ENCODE data around the gene CSGALNACT2.
A peak's percentile ranks its signal among the peaks of the same experiment; 100 is the strongest.
"Not testable (repeated sequence)": the region's sequence is repeated elsewhere in the genome, so short reads cannot be mapped to it uniquely, and the experiment has no call there.

The CSGALNACT2 gene, protein sequence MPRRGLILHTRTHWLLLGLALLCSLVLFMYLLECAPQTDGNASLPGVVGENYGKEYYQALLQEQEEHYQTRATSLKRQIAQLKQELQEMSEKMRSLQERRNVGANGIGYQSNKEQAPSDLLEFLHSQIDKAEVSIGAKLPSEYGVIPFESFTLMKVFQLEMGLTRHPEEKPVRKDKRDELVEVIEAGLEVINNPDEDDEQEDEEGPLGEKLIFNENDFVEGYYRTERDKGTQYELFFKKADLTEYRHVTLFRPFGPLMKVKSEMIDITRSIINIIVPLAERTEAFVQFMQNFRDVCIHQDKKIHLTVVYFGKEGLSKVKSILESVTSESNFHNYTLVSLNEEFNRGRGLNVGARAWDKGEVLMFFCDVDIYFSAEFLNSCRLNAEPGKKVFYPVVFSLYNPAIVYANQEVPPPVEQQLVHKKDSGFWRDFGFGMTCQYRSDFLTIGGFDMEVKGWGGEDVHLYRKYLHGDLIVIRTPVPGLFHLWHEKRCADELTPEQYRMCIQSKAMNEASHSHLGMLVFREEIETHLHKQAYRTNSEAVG

DNA sequence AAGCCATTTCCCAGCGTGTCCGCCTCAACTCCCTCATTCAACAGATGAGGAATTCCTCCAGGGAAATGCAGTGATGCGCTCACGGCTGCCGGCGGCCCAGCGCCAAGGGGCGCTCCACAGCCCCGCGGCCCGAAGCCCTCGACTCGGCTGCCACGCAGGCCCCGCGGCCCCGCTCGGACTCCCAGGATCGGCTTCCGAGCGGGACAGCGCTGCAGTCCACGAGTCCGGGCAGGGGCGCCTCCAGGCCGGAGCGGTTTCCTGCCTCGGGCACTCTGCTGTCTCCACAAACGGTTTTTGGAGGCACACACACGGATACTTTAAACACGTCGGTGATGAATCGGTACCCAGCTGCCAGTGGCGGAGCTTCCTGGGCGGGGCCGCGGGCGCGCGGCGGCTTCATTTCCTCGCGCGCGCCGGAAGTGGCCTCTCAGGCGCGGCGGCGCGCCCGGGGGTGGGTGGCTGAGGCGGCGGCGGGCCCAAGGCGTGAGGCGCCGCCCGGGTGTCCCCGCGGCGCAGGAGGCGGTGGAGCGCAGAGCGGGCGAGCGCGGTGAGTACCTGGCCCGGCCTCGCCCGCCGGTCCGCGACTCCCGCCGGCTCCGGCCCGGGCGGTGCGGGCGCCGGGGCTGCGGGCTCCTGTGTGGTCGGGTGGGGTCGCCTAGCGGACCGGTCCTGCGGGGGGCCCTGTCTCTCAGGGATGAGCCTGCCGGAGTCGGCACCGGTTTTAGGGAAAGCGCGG is at the start of gene CSGALNACT2:
Gene CSGALNACT2 (plus strand): TSS at position 425 of the 736 bp plus-strand sequence. CDS start 16,705 bp downstream, outside the sequence.
- DNase-seq (ENCODE audit: low read depth in 2 of 2), result peak; percentile 77 to 87

DNA sequence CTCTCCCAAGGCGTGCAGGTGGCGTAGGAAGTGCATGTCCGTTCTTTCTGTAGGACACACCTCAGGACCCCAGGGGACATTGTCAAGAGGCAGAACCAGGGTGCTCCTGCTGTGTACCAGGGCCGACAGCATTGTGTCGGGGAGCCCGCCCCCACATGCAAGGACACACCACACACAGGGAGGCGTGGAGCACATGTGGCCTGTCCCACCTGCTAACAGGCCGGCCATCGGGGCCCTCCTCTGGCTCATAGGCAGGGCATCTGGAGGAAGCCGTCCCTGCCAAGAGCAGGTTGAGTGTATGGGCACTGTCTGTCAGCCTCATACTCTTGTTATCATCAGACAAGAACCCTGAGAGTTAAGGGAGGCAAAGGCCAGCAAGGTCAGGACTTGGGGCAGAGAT is 48.7 kb upstream of the CSGALNACT2 start:
- no peak for DNase-seq (ENCODE audit: low read depth in 2 of 2)

DNA sequence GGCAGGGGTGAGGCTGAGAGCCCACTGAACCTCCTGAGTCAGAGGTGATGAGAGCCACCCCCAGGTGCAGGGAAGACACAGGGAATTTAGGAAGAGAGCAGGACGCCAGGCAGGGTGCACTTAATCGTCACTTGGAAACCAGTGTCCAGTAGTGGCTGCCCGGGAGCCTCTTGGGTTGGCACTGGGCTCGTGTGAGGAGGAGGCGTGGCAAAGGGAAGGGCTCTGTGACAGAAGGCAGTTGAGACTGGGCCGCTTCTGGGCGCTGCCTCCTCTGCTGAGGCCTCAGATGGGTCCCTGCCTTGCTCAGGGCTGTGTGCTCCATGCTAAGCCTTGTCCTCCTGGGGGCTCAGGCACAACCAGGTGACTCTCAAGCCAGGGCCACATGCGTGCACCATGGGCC is 48.1 kb upstream of the CSGALNACT2 start:
- no peak for DNase-seq (ENCODE audit: low read depth in 2 of 2)

DNA sequence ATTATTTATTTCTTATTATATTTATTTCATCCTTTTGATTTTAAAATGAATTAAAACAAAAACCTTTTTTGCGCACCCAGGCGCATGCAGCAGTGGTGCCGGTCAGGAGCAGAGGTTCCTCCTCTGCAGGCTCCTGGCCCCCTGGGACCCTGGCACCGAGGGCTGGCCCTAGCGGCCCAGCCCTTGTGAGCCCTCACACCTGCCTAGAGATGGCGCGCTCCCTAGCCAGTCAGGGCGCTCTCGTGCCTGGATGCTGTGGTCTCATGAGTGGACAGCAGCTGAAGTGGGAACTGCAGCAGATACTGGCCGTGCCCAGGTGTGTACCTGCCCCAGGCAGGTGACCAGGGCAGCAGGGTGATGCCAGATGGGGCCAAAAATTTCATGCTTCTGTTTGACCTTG is 47.6 kb upstream of the CSGALNACT2 start:
- no peak for DNase-seq (ENCODE audit: low read depth in 2 of 2)

DNA sequence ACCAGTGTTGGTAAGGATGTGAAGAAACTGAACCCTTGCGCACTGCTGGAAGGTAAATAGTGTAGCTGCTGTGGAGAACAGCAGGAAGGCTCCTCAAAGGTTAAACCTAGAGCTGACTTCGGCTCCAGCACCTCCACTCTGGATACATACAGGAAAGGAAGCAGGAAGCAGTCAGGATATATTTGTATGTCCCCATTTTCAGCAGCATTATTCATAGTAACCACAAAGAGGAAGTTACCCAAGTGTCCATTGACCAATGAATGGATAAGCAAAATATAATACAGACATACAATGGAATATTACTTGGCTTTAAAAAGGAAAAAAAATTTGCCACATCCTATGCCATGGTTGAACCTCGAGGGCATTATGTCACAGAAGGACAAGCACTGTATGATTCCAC is 46.4 kb upstream of the CSGALNACT2 start:
- no peak for DNase-seq (ENCODE audit: low read depth in 2 of 2)

DNA sequence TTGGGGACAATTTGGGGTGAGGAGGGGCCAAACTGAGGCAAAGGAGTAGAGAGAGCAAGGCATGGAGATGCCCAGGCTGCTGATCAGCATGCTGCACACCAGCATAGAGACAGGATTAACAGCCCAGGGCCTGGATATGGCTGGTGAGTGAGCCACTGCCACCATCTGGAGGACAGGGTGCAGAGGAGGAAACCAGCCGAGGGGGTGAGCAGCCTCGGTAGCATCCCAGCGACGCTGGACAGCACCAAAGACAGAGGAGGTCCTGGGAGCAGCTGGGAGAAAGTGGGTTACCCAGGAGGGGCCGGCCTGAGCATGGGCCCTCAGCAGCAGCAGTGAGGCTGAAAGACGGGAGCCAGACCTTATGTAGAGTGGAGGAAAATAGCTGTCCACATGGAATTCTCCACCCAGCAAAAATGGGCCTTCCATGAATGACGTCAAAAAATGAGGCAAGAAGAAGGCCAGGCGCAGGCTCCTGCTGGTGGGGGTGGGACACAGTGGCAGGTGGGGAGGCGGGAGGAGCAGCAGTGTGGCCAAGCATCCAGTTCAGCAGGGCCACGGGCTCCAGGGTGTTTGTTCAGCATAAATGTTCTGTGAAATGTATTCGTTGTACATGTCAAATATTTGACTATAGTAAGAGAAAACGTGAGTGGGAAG is 44.7 kb upstream of the CSGALNACT2 start:
- DNase-seq (ENCODE audit: low read depth in 2 of 2), result no peak

DNA sequence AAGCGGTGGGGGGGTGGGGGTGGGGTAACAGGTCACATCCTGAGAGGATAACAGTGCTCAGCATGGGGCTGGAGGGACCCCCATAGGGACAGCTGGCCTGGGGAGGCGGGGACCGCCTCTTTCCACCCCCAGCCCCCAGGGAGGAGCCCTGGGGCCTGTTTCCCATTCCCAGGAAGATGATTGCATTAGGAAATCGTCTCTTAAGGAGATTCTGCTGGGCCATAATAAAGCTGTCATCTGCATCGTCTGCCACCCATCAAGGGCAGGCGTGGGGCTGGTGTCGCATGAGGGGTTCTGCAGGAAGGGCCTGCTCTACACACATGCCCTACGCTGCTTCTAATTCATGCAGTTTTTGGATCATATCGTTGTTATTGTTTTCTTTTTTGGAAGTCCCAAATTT is 44.2 kb upstream of the CSGALNACT2 start:
- DNase-seq (ENCODE audit: low read depth in 2 of 2), result no peak

DNA sequence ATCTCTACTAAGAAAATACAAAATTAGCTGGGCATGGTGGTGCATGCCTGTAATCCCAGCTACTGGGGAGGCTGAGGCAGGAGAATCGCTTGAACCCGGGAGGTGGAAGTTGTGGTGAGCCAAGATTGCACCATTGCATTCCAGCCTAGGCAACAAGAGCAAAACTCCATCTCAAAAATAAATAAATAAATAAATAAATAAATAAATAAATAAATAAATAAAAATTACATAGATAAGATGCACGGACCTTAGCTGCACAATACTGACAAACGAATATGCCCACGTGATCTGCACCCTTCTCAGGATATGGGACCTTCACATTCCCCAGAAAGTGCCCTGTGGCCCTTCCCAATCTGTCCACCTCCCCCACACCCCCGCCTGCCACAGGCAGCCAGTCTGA is 38.9 kb upstream of the CSGALNACT2 start:
- DNase-seq (ENCODE audit: low read depth in 2 of 2), result not testable (repeated sequence)

DNA sequence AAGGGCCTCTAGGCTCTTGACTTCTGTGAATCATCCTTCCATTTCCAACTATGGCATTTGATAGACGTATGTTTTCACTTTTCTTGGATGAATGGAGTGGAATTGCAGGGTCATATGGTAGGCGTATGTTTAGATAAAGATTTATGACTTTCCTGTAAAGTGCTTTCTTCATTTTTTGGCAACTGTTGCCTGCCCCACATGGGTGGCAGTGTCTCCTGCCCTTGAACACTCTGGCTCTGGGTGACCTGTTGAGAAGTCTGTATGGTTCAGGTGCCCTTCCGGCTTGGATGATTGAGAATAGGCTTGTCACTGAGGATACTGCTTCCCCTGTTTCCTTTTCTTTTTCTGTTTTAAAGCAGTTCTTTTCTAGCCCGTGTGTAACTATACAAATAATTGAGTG is 38.3 kb upstream of the CSGALNACT2 start:
- no peak for DNase-seq (ENCODE audit: low read depth in 2 of 2)

DNA sequence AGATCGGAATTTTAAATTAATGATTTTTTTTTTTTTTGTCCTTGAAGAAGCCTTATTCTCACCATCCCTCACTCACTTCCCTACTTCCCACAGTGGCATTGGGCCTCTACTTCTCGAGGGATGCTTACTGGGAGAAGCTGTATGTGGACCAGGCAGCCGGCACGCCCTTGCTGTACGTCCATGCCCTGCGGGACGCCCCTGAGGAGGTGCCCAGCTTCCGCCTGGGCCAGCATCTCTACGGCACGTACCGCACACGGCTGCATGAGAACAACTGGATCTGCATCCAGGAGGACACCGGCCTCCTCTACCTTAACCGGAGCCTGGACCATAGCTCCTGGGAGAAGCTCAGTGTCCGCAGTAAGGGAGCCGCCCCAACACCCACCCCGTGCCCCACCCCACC is 37.9 kb upstream of the CSGALNACT2 start:
- DNase-seq (ENCODE audit: low read depth in 2 of 2), result no peak

DNA sequence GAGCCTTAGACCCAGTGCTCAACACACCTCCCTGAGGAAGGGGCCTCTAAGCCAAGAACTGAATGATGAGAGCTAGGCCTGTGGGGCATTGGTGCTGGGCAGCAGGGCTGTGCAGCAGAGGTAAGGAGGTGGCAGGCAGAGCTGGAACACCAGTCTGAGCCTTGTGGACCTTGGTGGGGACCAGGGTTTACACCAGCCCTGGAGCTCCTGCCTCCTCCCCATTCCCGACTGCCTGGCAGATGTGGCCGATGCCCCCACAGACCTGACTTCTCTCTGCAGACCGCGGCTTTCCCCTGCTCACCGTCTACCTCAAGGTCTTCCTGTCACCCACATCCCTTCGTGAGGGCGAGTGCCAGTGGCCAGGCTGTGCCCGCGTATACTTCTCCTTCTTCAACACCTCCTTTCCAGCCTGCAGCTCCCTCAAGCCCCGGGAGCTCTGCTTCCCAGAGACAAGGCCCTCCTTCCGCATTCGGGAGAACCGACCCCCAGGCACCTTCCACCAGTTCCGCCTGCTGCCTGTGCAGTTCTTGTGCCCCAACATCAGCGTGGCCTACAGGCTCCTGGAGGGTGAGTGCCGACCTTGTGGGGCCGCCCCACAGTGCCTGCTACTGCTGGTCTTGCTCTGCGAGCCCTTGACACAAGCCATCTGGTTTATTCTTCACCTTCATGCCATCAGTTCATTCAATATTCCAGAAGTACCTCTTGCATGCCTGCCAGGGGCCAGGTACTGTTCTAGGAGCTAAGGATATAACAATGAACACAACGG is 36.0 kb upstream of the CSGALNACT2 start:
- no peak for DNase-seq (ENCODE audit: low read depth in 2 of 2)

DNA sequence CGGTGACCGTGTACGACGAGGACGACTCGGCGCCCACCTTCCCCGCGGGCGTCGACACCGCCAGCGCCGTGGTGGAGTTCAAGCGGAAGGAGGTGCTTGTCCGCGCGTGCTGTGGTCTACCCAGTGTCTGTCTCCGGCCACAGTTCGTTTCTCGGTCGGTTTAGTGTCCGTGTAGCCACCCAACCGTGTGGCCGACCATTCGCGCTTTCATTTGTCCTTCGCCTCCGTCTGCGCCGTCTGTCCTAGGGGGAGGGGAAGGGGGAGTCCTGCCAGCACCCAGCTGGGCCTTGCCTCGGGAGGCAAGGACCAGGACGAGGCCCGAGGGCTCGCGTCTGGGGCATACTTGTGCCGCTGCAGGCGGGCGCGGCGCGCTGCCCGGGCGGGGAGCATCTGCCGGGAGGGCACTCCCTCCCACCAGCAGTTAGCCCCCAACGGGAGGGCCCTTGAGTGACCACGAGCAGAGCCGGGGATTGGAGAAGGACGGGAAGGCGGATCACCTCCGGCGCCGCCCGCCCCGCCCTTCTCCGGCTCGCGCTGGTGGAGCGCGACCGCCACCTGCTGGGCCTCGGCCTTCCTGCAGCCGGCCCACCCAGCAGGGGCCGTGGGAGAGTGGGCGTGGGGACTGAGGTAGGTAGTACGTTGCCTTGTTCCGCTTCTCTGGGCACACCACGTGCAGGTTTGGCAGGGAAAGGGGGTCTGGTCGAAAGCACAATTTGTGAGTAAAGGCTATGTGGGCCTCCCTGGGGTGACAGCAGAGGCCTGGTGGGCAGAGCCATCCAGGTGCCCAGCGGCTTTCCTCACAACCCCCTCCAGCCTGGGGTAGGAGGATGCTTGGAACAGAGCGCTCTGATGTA is 32.9 kb upstream of the CSGALNACT2 start:
- DNase-seq (ENCODE audit: low read depth in 2 of 2), result peak; percentile 70

DNA sequence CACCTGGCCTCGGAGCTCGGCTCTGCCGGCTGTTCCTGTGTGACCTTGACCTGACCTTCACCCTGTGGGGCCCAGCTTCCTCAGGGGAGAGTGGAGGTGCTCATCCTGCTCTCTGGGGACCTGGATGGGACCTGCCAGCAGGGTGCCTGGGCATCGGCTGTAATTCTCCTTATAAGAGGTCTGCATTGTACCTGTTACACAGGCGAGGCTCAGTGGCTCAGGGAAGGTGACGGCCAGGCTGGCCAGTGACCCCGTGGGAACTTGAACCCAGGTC is 32.4 kb upstream of the CSGALNACT2 start:
- no peak for DNase-seq (ENCODE audit: low read depth in 2 of 2)

DNA sequence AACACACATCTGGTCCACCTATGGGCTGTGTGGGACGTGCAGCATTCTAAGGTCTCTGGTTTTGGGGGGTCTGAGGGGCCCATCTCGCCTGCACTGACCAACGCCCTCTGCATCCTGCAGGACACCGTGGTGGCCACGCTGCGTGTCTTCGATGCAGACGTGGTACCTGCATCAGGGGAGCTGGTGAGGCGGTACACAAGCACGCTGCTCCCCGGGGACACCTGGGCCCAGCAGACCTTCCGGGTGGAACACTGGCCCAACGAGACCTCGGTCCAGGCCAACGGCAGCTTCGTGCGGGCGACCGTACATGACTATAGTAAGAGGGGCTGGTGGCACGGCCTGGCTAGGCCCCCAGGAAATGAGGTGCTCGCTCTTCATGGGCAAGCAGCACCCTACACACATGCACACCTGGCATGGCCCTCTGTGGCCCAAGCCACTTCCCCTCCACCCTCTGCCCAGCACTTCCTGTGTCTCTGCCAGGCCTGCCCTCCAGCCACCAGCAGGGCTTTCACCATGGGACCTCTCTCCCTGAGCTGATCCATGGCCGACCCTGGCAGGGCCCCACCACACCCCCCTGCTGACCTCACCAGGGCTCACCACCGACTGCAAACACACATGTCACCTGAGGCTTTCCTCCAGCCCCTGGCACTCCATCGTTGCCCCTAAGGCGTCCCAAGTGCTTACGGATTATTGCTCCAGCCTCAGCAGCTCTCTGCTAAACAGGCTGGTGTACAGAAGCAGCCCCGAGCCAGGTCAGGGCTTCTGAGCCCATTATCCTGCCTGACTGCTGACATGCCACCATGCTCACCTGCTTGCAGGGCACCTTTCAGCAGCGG is 31.8 kb upstream of the CSGALNACT2 start:
- DNase-seq (ENCODE audit: low read depth in 2 of 2), result no peak

DNA sequence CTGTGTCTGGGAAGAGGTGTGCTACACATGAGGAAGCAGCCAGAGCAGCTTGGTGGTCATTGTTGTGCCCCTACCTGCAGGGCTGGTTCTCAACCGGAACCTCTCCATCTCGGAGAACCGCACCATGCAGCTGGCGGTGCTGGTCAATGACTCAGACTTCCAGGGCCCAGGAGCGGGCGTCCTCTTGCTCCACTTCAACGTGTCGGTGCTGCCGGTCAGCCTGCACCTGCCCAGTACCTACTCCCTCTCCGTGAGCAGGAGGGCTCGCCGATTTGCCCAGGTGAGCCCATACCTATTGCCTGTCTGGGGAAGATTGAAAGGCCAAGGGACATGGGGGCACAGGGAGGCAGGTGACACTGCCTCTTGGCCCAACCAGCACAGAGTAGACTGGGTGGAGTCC is 29.3 kb upstream of the CSGALNACT2 start:
- DNase-seq (ENCODE audit: low read depth in 2 of 2), result no peak

DNA sequence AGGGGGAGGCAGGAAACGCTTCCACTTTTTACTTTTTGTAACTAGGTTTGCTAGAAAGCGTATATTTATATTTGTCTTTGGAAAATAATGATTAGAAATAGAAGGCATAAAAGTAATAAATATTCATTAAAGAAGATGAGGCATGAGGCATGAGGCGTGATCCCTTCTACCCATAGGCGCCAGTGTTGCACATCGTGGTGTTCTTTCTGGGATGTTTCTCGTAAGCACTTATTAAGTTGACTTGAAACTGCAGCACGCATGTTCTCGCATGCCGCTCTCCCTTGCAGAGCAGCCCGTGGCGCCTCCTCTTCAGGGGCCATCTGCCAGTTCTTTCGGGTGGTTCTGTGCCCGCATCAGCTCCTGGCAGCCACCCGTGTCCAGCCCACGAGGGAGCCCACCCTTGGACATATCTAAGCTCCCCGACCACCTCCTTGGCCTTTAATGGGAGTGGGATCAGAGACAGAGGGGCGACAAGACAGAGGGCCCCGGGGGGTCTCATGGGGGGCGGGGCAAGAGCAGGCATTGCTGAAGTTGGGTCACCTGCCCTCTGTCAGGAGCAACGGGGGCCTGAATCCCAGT is 28.5 kb upstream of the CSGALNACT2 start:
- no peak for DNase-seq (ENCODE audit: low read depth in 2 of 2)

DNA sequence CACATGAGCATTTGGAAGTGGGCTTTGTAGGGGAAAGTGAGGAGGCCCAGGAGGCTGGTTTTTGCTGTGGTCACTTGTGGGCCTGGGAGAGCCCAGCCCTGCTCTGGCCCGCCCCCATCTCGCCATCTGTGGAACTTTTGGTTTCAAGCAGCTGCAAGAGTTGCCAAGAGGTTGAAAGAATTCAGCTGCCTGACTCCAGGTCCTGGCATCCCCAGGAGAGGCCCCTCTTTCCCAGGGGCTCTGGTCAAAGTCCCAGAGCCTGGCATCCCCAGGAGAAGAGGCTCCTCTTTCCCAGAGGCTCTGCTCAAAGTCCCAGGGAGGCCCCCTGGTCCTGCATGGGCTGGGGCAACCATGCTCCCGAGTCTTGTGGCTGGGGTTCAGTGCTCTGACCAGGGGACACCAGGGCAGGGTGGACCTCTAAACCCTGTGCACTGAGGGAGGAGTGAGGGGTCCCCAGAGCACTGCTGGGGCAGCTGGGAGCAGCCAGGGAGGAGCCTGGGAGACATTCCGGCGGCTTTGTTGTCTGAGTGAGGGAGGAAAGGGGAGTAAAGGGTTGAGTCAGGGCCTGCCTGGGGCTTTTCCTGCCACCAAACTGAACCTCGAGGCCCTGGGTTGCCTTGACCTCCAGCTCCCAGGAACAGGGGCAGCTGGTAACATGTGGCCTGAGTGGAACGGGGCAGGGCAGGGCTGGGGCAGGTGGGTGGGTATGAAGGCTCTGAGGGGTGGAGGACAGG is 27.7 kb upstream of the CSGALNACT2 start:
- no peak for DNase-seq (ENCODE audit: low read depth in 2 of 2)

DNA sequence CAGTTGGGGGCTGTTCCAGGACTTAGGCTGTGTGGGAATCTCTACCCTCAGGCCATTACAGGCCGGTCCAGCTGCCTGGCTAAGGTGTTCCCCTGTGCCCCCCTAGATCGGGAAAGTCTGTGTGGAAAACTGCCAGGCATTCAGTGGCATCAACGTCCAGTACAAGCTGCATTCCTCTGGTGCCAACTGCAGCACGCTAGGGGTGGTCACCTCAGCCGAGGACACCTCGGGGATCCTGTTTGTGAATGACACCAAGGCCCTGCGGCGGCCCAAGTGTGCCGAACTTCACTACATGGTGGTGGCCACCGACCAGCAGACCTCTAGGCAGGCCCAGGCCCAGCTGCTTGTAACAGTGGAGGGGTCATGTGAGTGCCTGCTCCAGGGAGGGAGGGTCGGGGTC is 27.1 kb upstream of the CSGALNACT2 start:
- DNase-seq (ENCODE audit: low read depth in 2 of 2), result no peak
